Caco-2 (cell line): ENCODE results near the gene EPHA4. TPM values are rescaled to one million over a fixed set of nuclear protein-coding genes. Genes with fewer than 3 reads are reported as not detected.

Experiments
- BruUV-seq: library from RNA; stranded (reverse); fragments of 400-500 nt; replicated peaks from 2 replicates; lab custom pipeline; 2021; lab: Mats Ljungman, UMichigan
- CTCF ChIA-PET: fragments of 300-600 bp; sonication (Branson Sonifier 250); formaldehyde crosslinking; loops from one replicate; lab custom pipeline; 2022; ENCODE audit warnings: antibody characterized with exemption; lab: Charles Lee
- POLR2A ChIA-PET: fragments of 300-600 bp; sonication (Branson Sonifier 250); formaldehyde crosslinking; loops from one replicate; lab custom pipeline; 2022; ENCODE audit warnings: antibody characterized with exemption; lab: Charles Lee
- DNase-seq, 2 experiments: peaks; one replicate each; pipeline versions ENCODE4 v3.0.0 to v3.0.0-alpha.2; 2020 to 2022
- H3K27me3 ChIP-seq: replicated peaks from 2 replicates; pipeline ENCODE4 v1.6.0; 2011; ENCODE audit warnings: low read length; ENCODE audit not compliant: control insufficient read depth, insufficient read depth
- H3K36me3 ChIP-seq: 2 replicates; pipeline ENCODE4 v1.5.1; 2011; ENCODE audit warnings: low read length; ENCODE audit not compliant: control insufficient read depth, insufficient read depth
- H3K4me1 ChIP-seq: fragments of 250-450 bp; sonication (Bioruptor Pico); 2 replicates; pipeline ENCODE4 v1.5.1; 2020; ENCODE audit warnings: mild to moderate bottlenecking
- H3K4me3 ChIP-seq: 2 replicates; pipeline ENCODE4 v1.5.1; 2011; ENCODE audit warnings: low read depth, mild to moderate bottlenecking, control low read depth, low read length
- H3K9me3 ChIP-seq: fragments of 250-450 bp; sonication (Bioruptor Pico); 2 replicates; pipeline ENCODE4 v1.5.1; 2020; ENCODE audit warnings: mild to moderate bottlenecking, moderate library complexity
- H3K27ac Mint-ChIP-seq: one replicate; pipeline ENCODE4 v1.8.0; 2022; ENCODE audit warnings: mixed read lengths; ENCODE audit not compliant: unreplicated experiment
- H3K27me3 Mint-ChIP-seq: one replicate; pipeline ENCODE4 v1.8.0; 2022; ENCODE audit warnings: mixed read lengths; ENCODE audit not compliant: insufficient read depth, unreplicated experiment
- H3K36me3 Mint-ChIP-seq: one replicate; pipeline ENCODE4 v1.8.0; 2022; ENCODE audit warnings: mild to moderate bottlenecking, mixed read lengths; ENCODE audit not compliant: insufficient read depth, unreplicated experiment
- H3K4me1 Mint-ChIP-seq: one replicate; pipeline ENCODE4 v1.8.0; 2022; ENCODE audit warnings: low read depth, mixed read lengths; ENCODE audit not compliant: unreplicated experiment
- H3K4me3 Mint-ChIP-seq: one replicate; pipeline ENCODE4 v1.8.0; 2022; ENCODE audit warnings: mild to moderate bottlenecking, moderate library complexity, mixed read lengths; ENCODE audit not compliant: unreplicated experiment
- H3K9me3 Mint-ChIP-seq: one replicate; pipeline ENCODE4 v1.8.0; 2022; ENCODE audit warnings: mixed read lengths; ENCODE audit not compliant: unreplicated experiment
- intact Hi-C: fragments of 100-400 bp; cut with micrococcal nuclease; formaldehyde crosslinking; loops from one replicate; pipeline ENCODE4 v1.10.0; 2022; ENCODE audit not compliant: unreplicated experiment
- total RNA-seq: library from RNA; stranded (reverse); gene quantifications from 2 replicates; pipeline ENCODE4 v1.2.3, GENCODE V29; 2022
- TF ChIP-seq, protein P1 (sequence below), 2 experiments: fragments of 200-600 bp in 1 of 2; IDR thresholded peaks; 1 replicate in 1 of 2; 2 replicates in 1 of 2; pipeline versions ENCODE4 v1.5.1 to v1.8.0; 2011 to 2022; ENCODE audit warnings: antibody characterized with exemption in 1 of 2, control low read depth in 1 of 2, inconsistent platforms in 1 of 2, low read depth in 1 of 2, low read length in 1 of 2, mild to moderate bottlenecking in 1 of 2, moderate library complexity in 1 of 2; ENCODE audit not compliant: insufficient read depth in 1 of 2, severe bottlenecking in 1 of 2, unreplicated experiment in 1 of 2

The EPHA4 gene
- total RNA-seq, 1 experiment from 2014 or later = 95.5 TPM

DNA sequence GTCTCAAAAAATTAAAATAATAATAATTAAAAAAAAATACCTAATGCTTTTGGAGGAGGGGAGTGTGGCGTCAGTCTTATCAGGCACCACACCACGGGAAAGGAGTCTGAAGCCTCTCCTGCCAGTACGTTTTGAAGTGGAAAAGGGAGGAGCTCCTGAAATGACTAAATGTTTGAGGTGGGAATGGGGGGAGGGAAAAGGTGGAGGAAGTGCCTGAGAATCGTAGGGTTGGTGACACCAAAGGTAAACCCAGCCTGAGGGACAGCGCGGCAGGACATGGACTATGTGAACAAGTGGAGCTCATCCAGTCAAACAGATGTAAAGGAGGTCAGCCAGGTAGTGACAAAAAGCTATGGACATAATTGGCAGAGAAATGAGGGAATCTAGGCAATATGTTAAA is 42.2 kb upstream of the EPHA4 start:
- Histone ChIP-seq H3K36me3 (no peaks in the 10 kb centered on the region), H3K9me3 (no peaks in the 10 kb centered on the region), H3K27me3 (no peaks in the 10 kb centered on the region), H3K4me3 (no peak overlapping the region), H3K4me1 (no peaks in the 10 kb centered on the region)
- TF ChIP-seq, protein P1, sequence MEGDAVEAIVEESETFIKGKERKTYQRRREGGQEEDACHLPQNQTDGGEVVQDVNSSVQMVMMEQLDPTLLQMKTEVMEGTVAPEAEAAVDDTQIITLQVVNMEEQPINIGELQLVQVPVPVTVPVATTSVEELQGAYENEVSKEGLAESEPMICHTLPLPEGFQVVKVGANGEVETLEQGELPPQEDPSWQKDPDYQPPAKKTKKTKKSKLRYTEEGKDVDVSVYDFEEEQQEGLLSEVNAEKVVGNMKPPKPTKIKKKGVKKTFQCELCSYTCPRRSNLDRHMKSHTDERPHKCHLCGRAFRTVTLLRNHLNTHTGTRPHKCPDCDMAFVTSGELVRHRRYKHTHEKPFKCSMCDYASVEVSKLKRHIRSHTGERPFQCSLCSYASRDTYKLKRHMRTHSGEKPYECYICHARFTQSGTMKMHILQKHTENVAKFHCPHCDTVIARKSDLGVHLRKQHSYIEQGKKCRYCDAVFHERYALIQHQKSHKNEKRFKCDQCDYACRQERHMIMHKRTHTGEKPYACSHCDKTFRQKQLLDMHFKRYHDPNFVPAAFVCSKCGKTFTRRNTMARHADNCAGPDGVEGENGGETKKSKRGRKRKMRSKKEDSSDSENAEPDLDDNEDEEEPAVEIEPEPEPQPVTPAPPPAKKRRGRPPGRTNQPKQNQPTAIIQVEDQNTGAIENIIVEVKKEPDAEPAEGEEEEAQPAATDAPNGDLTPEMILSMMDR (IDR thresholded peaks at IDR 0.05; ENCODE audit: insufficient read depth in 1 of 2, low read depth in 1 of 2, low read length in 1 of 2, severe bottlenecking in 1 of 2, unreplicated experiment in 1 of 2) = no peak
- no peaks in the 10 kb centered on the region for H3K9me3 Mint-ChIP-seq
- H3K4me3 Mint-ChIP-seq = no peak overlapping the region
- ChIA-PET POLR2A (no interaction called here), CTCF (interaction anchor here (0.6 kb wide), 1 partner anchor 170 kb away, joined by 6 read pairs; no protein-coding TSS in a partner anchor)
- H3K27ac Mint-ChIP-seq = peak overlapping the region; percentile 48
- no peaks in the 10 kb centered on the region for H3K27me3 Mint-ChIP-seq
- BruUV-seq = no TSS peak
- no peak for DNase-seq
- peaks cover 10% of the 10 kb centered on the region for H3K4me1 Mint-ChIP-seq
- intact Hi-C loops = no loop called here
- no peaks in the 10 kb centered on the region for H3K36me3 Mint-ChIP-seq

GRCh38 chr2:221612800-221613199 is 40.7 kb upstream of the EPHA4 start:
- Mint-ChIP-seq H3K36me3 (no peaks in the 10 kb centered on the region), H3K4me3 (no peak overlapping the region), H3K9me3 (no peaks in the 10 kb centered on the region), H3K4me1 (peaks cover 3% of the 10 kb centered on the region), H3K27ac (no peak overlapping the region), H3K27me3 (no peaks in the 10 kb centered on the region)
- intact Hi-C loops = no loop called here
- Histone ChIP-seq H3K4me1 (no peaks in the 10 kb centered on the region), H3K9me3 (no peaks in the 10 kb centered on the region), H3K36me3 (no peaks in the 10 kb centered on the region), H3K27me3 (no peaks in the 10 kb centered on the region), H3K4me3 (no peak overlapping the region)
- no peak for DNase-seq
- ChIA-PET POLR2A (no interaction called here), CTCF (no interaction called here)
- TF ChIP-seq, protein P1 (IDR thresholded peaks at IDR 0.05; ENCODE audit: insufficient read depth in 1 of 2, low read depth in 1 of 2, low read length in 1 of 2, severe bottlenecking in 1 of 2, unreplicated experiment in 1 of 2) = no peak
- BruUV-seq = no TSS peak

DNA sequence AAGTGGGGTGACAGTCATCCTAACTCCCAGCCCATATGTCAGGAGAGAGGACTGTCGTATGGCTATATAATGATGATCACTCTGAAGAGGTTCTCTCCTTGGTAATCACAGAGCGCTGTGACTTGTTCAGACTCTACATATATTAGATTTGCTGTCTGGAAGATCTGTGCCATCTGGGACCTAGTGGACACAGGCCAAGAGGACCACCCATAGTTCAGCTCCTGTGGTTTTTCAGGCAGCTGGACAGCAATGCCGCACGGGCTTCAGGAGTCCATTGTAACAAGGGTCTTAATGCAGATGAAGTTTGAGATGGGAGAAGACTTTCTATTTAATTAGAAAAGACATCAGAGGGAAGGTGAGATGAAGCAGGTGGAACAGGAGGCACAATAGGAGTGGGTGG is 40.1 kb upstream of the EPHA4 start:
- Mint-ChIP-seq H3K27ac (no peak overlapping the region), H3K4me1 (no peaks in the 10 kb centered on the region), H3K36me3 (no peaks in the 10 kb centered on the region), H3K27me3 (no peaks in the 10 kb centered on the region), H3K4me3 (no peak overlapping the region), H3K9me3 (no peaks in the 10 kb centered on the region)
- intact Hi-C loops = no loop called here
- Histone ChIP-seq H3K4me3 (no peak overlapping the region), H3K4me1 (no peaks in the 10 kb centered on the region), H3K27me3 (no peaks in the 10 kb centered on the region), H3K9me3 (no peaks in the 10 kb centered on the region), H3K36me3 (no peaks in the 10 kb centered on the region)
- BruUV-seq = no TSS peak
- TF ChIP-seq, protein P1 (IDR thresholded peaks at IDR 0.05; ENCODE audit: insufficient read depth in 1 of 2, low read depth in 1 of 2, low read length in 1 of 2, severe bottlenecking in 1 of 2, unreplicated experiment in 1 of 2) = no peak
- ChIA-PET POLR2A (no interaction called here), CTCF (no interaction called here)
- no peak for DNase-seq
